BJ (cell line): Measurements from ENCODE around the gene RAI14. TPM values are rescaled to one million over a fixed set of nuclear protein-coding genes. Genes with fewer than 3 reads are reported as not detected.

Source experiments
- CTCF ChIA-PET: fragments of 350-600 bp; formaldehyde crosslinking; extraction: SDS; loops from one replicate; lab custom pipeline; 2021; ENCODE audit warnings: antibody characterized with exemption, inconsistent platforms; lab: Yijun Ruan, JAX
- POLR2A ChIA-PET: fragments of 300-600 bp; sonication (Branson Sonifier 250); formaldehyde crosslinking; extraction: SDS; loops from one replicate; lab custom pipeline; 2021; ENCODE audit warnings: antibody characterized with exemption; lab: Charles Lee
- DNase-seq: peaks from one replicate; pipeline ENCODE4 v3.0.0-alpha.2; 2011; ENCODE audit warnings: low read depth
- H3K27me3 ChIP-seq: 2 replicates; pipeline ENCODE4 v1.6.0; 2011; ENCODE audit warnings: low read length; ENCODE audit not compliant: control insufficient read depth, insufficient read depth
- H3K36me3 ChIP-seq: 2 replicates; pipeline ENCODE4 v1.5.1; 2011; ENCODE audit warnings: low read length; ENCODE audit not compliant: control insufficient read depth, insufficient read depth
- H3K4me3 ChIP-seq: 2 replicates; pipeline ENCODE4 v1.5.1; 2011; ENCODE audit warnings: low read depth, mild to moderate bottlenecking, control low read depth, low read length
- polyA plus RNA-seq: library from polyadenylated mRNA; depleted of rRNA; stranded (reverse); fragments of >200 nt; gene quantifications from 2 replicates; pipeline ENCODE4 v1.2.3, GENCODE V29; 2011
- TF ChIP-seq, protein P1 (sequence below): IDR thresholded peaks from 2 replicates; pipeline ENCODE4 v1.5.1; 2011; ENCODE audit warnings: low read depth, mild to moderate bottlenecking, control low read depth, inconsistent platforms, low read length, moderate library complexity; ENCODE audit not compliant: insufficient read depth

The RAI14 gene
- polyA plus RNA-seq, 1 experiment: 183 TPM

DNA sequence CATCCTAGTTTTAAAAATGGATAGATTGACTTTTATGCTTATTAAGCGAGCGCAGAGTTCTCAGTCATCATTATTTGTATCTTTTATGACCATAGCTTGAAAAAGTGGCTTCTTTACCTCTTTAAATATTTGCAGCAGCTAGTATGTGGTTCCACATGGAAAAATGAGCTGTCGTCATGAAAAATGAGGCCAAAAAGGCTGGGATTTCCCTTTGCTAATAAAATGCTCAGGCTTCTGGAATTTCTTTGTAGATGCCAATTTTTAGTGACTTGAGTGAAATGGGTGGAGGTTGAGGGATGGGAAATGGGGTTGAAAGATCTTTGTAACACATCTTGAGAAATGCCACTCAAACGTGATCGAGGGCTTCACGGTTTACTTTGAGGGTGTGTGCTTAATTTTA is 35.2 kb downstream of the RAI14 start:
- no peak overlapping the region for H3K4me3 ChIP-seq
- ChIA-PET POLR2A (no interaction called here), CTCF (no interaction called here)
- DNase-seq: no peak
- H3K27me3 ChIP-seq: no peaks in the 10 kb centered on the region
- TF ChIP-seq, protein P1, sequence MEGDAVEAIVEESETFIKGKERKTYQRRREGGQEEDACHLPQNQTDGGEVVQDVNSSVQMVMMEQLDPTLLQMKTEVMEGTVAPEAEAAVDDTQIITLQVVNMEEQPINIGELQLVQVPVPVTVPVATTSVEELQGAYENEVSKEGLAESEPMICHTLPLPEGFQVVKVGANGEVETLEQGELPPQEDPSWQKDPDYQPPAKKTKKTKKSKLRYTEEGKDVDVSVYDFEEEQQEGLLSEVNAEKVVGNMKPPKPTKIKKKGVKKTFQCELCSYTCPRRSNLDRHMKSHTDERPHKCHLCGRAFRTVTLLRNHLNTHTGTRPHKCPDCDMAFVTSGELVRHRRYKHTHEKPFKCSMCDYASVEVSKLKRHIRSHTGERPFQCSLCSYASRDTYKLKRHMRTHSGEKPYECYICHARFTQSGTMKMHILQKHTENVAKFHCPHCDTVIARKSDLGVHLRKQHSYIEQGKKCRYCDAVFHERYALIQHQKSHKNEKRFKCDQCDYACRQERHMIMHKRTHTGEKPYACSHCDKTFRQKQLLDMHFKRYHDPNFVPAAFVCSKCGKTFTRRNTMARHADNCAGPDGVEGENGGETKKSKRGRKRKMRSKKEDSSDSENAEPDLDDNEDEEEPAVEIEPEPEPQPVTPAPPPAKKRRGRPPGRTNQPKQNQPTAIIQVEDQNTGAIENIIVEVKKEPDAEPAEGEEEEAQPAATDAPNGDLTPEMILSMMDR: no peak
- peaks cover 14% of the 10 kb centered on the region for H3K36me3 ChIP-seq

DNA sequence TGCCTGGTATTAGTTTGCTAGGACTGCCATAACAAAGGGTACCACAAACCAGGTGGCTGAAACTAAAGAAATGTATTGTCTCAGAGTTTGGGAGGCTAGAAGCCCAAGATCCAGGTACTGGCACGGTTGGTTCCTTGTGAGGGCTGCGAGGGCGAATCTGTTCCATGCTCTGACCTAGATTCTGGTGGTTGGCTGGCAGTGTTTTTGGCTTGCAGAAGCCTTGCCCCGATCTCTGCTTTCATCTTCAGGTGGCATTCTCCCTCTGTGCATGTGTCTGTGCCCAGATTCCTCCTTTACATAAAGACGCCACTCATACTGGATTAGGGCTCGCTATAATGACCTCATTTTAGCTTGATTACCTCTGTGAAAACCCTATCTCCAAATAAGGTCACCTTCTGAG is 36.7 kb downstream of the RAI14 start:
- TF ChIP-seq, protein P1: no peak
- POLR2A ChIA-PET: no interaction called here
- no peaks in the 10 kb centered on the region for H3K27me3 ChIP-seq
- CTCF ChIA-PET: no interaction called here
- peaks cover 14% of the 10 kb centered on the region for H3K36me3 ChIP-seq
- no peak for DNase-seq
- no peak overlapping the region for H3K4me3 ChIP-seq

DNA sequence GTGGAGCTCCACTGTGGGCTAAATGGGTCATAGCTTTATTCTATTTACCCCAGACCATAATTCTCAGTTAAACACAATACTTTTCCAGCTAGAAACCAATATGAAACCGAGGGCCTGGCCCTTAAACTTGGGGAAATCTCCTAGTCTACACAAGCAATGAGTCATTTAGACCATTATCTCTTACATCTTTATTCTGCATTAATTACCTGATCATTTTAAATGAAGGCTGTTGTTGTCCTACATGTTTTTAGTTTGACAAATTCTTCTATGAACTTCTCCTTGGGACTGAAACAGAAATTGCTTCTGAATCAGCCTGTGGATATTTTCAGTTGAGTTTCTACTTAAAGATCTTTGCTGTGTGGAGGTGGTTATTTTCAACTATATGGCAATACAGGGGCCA is 37.9 kb downstream of the RAI14 start:
- CTCF ChIA-PET: interaction anchor here (0.8 kb wide), 1 partner anchor 9 kb away, joined by 3 read pairs; no protein-coding TSS in a partner anchor
- DNase-seq: no peak
- TF ChIP-seq, protein P1: no peak

DNA sequence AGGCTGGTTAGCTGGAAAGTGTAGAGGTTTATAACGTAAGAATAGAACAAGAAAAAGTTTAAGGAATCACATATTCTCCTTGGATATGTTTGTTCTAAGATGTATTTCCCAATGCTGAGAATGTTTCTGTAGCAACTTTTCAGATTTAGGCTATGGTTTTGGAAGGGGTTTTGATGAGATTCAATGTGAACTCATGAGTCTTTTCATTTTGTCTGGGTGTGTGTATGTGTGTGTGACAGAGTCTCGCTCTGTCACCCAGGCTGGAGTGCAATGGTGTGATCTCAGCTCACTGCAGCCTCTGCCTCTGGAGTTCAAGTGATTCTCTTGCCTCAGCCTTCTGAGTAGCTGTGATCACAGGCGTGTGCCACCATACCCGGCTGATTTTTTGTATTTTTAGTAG is 38.6 kb downstream of the RAI14 start:
- H3K27me3 ChIP-seq: no peaks in the 10 kb centered on the region
- no peak for DNase-seq
- peaks cover 10% of the 10 kb centered on the region for H3K36me3 ChIP-seq
- TF ChIP-seq, protein P1: no peak
- no peak overlapping the region for H3K4me3 ChIP-seq
- CTCF ChIA-PET: interaction anchor here (1.0 kb wide), 1 partner anchor 9 kb away, joined by 3 read pairs; no protein-coding TSS in a partner anchor
- POLR2A ChIA-PET: no interaction called here

More for the DNA sequence above, 37.9 kb downstream of the RAI14 start:
- POLR2A ChIA-PET: no interaction called here
- Histone ChIP-seq H3K4me3 (no peak overlapping the region), H3K27me3 (no peaks in the 10 kb centered on the region), H3K36me3 (peaks cover 12% of the 10 kb centered on the region)

DNA sequence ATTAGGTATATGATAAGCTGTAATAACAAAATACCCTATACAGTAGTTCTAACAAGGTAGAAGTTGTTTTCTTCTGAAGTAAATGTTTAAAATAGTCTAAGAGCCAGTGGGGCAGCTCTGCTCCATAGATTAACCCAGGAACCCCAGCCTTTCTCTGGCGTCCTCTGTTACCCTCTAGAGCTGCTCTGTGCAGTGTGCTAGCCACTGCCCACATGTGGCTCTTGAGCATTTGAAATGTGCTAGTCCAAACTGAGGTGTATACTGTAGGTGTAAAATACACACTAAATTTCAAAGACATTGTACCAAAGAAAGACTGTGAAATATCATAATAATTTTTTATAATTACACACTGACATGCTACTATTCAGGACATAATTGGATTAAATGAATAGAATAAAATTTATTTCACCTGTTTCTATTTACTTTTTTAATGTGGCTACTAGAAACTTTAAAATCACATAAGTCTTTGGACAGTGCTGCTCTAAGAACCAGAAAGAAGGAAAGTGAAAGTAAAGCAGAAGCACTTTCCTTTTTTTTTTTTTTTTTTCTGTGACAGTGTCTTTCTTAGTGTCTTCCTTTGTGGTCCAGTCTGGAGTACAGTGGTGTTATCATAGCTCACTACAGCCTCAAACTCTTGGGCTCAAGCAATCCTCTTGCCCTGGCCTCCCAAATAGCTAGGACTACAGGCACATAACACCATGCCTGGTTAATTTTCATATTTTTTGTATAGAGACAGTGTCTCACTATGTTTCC is 39.3 kb downstream of the RAI14 start:
- ChIA-PET POLR2A (no interaction called here), CTCF (interaction anchor here (1.0 kb wide), 1 partner anchor 9 kb away, joined by 3 read pairs; no protein-coding TSS in a partner anchor)
- no peaks in the 10 kb centered on the region for H3K27me3 ChIP-seq
- TF ChIP-seq, protein P1: no peak
- no peak overlapping the region for H3K4me3 ChIP-seq
- no peak for DNase-seq
- peaks cover 7% of the 10 kb centered on the region for H3K36me3 ChIP-seq
